Measurements from ENCODE around the gene FAM89A.

- TF ChIP-seq CTCF (conservative IDR thresholded peaks at IDR 0.05; ENCODE audit: low read length) (no peak), EZH2phosphoT487 (IDR thresholded peaks at IDR 0.05; ENCODE audit: borderline replicate concordance) (no peak)
Measured at GRCh38 chr1:230977761-230978490, 62.1 kb downstream of the FAM89A start.
